Naive thymus-derived CD8-positive, alpha-beta T cell (primary cell): ENCODE measurements around the gene SLC25A21. TPM values are rescaled to one million over a fixed set of nuclear protein-coding genes. Genes with fewer than 3 reads are reported as not detected.
"Not testable (repeated sequence)": the region's sequence is repeated elsewhere in the genome, so short reads cannot be mapped to it uniquely, and the experiment has no call there.

Source experiments
- ATAC-seq, 2 donors: fragments of 150-1000 bp; cut with Tn5 transposase in 1 of 2; sonication (Bioruptor Pico), chemical (Tn5 transposase) in 1 of 2; 1 replicate in 1 of 2; 2 replicates in 1 of 2; pipeline ENCODE4 v1.10.0; 2021; ENCODE audit warnings: mild to moderate bottlenecking in 2 of 2, moderate library complexity in 2 of 2
- POLR2A ChIA-PET: fragments of 350-600 bp; sonication (Branson Sonifier 250); formaldehyde crosslinking; loops from one replicate; lab custom pipeline; 2021; ENCODE audit warnings: antibody characterized with exemption; lab: Charles Lee
- DNase-seq, 10 donors: peaks; one replicate each; pipeline versions ENCODE4 v3.0.0 to v3.0.0-alpha.2; 2020 to 2022
- H3K27ac Mint-ChIP-seq, 10 donors: one replicate each; pipeline ENCODE4 v1.8.0; 2020 to 2022; ENCODE audit warnings: mild to moderate bottlenecking in 10 of 10, mixed read lengths in 10 of 10, moderate library complexity in 4 of 10, inconsistent platforms in 1 of 10
- H3K27me3 Mint-ChIP-seq, 5 donors: one replicate each; pipeline ENCODE4 v1.8.0; 2021 to 2022; ENCODE audit warnings: mixed read lengths in 5 of 5
- H3K36me3 Mint-ChIP-seq, 3 donors: one replicate each; pipeline ENCODE4 v1.8.0; 2020 to 2022; ENCODE audit warnings: mixed read lengths in 3 of 3, mild to moderate bottlenecking in 2 of 3, inconsistent platforms in 1 of 3
- H3K4me1 Mint-ChIP-seq, 4 donors: one replicate each; pipeline ENCODE4 v1.8.0; 2021 to 2022; ENCODE audit warnings: mixed read lengths in 4 of 4
- H3K4me3 Mint-ChIP-seq, 10 donors: one replicate each; pipeline ENCODE4 v1.8.0; 2020 to 2022; ENCODE audit warnings: mild to moderate bottlenecking in 10 of 10, mixed read lengths in 10 of 10, moderate library complexity in 6 of 10, inconsistent platforms in 1 of 10
- H3K9me3 Mint-ChIP-seq, 9 donors: one replicate each; pipeline ENCODE4 v1.8.0; 2020 to 2022; ENCODE audit warnings: mixed read lengths in 9 of 9, mild to moderate bottlenecking in 3 of 9, inconsistent platforms in 1 of 9, moderate library complexity in 1 of 9
- polyA plus RNA-seq, 3 donors: library from polyadenylated mRNA; unstranded; fragments of 300-500 nt; fragmentation: Illumina TruSeq; gene quantifications; one replicate each; pipeline ENCODE4 v1.2.3, GENCODE V29; 2021
- total RNA-seq, 8 experiments: library from RNA in 2 of 8; stranded (reverse) in 2 of 8; gene quantifications; one replicate each; pipeline ENCODE4 v1.2.3 and lab custom pipeline; 2021 to 2026

Gene SLC25A21
- total and polyA plus RNA-seq, 5 experiments from 2014 or later = not detected

DNA sequence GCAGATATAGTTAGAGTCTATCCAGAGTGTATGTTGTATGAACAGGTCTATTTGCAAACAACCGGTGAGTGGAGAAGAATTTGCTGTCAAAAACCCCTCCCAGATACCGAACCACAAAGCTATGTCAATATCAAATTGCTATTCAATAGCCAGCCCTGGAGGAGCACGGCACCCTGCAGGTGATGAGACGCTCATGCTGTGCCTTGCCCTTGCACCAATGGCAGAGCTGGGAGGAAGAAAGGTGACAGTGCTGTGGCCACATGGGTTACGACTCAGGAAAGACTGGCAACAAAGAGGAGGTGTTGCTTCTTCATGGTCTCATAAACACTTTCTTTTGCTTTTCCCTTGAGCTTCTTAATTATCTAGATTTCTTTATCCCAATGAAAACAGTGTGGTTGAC, 455.0 kb downstream of the SLC25A21 start:
- no peaks in the 10 kb centered on the region for H3K9me3 Mint-ChIP-seq
- DNase-seq (no peak), ATAC-seq (no peak)
- no peak overlapping the region for H3K27ac Mint-ChIP-seq
- peaks cover 1 to 13% (median 2%) of the 10 kb centered on the region in 5 donors for H3K27me3 Mint-ChIP-seq
- no peaks in the 10 kb centered on the region for H3K36me3 Mint-ChIP-seq
- H3K4me3 Mint-ChIP-seq = no peak overlapping the region
- POLR2A ChIA-PET = no interaction called here
- no peaks in the 10 kb centered on the region for H3K4me1 Mint-ChIP-seq

DNA sequence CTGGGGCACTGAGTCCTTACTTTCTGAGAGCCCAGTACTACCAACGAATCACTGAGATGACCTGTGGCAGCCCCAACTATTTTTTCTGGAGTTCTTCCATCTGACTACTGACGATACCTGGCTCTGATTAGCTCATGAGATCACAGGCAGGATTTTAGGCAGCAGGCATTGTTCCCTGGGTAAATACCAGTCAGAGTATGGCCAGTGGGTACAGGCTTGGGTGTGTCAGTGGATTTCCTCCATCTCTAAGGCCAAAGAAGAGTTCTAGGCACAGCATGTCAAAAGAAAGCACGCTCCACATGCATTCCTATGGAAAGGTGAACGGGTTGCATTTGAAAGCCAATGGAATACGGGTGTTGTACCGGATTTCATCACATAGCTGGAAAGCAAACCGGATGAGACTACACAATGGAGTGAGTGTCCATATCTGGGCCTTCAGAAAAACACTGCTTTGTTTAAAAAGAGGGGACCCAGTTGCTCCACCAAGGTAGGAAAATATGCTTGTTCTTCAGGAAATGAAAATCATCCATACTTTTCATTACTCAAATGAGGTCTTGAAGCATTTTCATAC, 455.7 kb downstream of the SLC25A21 start:
- Mint-ChIP-seq H3K4me1 (no peaks in the 10 kb centered on the region), H3K9me3 (no peaks in the 10 kb centered on the region), H3K27me3 (peaks cover 0 to 13% (median 2%) of the 10 kb centered on the region in 5 donors), H3K4me3 (no peak overlapping the region), H3K36me3 (no peaks in the 10 kb centered on the region), H3K27ac (no peak overlapping the region)
- ATAC-seq (no peak), DNase-seq (no peak)
- POLR2A ChIA-PET = no interaction called here

- ATAC-seq (no peak), DNase-seq (no peak)
- H3K27ac Mint-ChIP-seq = no peak overlapping the region
- peaks cover 0 to 5% (median 3%) of the 10 kb centered on the region in 5 donors for H3K27me3 Mint-ChIP-seq
- no peak overlapping the region for H3K4me3 Mint-ChIP-seq
- no peaks in the 10 kb centered on the region for H3K4me1 Mint-ChIP-seq
- H3K9me3 Mint-ChIP-seq = no peaks in the 10 kb centered on the region
- H3K36me3 Mint-ChIP-seq = no peaks in the 10 kb centered on the region
- POLR2A ChIA-PET = no interaction called here
Measured at GRCh38 chr14:36713960-36714703, 458.3 kb downstream of the SLC25A21 start.

GRCh38 chr14:36707570-36707969, 464.8 kb downstream of the SLC25A21 start:
- DNase-seq (no peak), ATAC-seq (no peak)
- peaks cover 0 to 3% (median 0%) of the 10 kb centered on the region in 5 donors for H3K27me3 Mint-ChIP-seq
- POLR2A ChIA-PET = no interaction called here
- H3K9me3 Mint-ChIP-seq = peaks cover 0 to 7% (median 3%) of the 10 kb centered on the region in 9 donors
- H3K4me3 Mint-ChIP-seq = no peak overlapping the region
- H3K4me1 Mint-ChIP-seq = no peaks in the 10 kb centered on the region
- no peak overlapping the region for H3K27ac Mint-ChIP-seq
- no peaks in the 10 kb centered on the region for H3K36me3 Mint-ChIP-seq

DNA sequence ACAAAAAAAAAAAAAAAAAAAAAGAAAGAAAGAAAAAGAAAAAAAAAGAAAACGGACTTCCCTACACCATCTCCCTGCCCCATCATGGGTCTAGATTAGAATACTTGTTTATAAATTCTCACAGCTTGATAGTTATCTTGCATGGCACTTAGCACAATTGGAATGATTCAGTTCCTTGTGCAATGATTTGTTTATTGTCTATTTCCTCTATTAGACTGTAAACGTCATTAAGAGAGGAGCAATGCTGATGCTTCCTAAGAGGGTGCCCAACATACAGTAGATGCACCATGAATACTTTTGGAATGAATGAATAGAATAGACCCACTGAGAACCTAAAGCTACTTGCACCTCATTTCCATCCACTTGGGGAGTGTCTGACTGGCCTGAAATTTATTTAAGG, 469.9 kb downstream of the SLC25A21 start:
- Mint-ChIP-seq H3K4me1 (no peaks in the 10 kb centered on the region), H3K4me3 (no peak overlapping the region), H3K9me3 (peaks cover 1 to 15% (median 9%) of the 10 kb centered on the region in 9 donors), H3K27ac (no peak overlapping the region), H3K27me3 (peaks cover 0 to 12% (median 5%) of the 10 kb centered on the region in 5 donors), H3K36me3 (peaks cover 0 to 4% (median 0%) of the 10 kb centered on the region in 3 donors)
- ATAC-seq = no peak
- no peak for DNase-seq
- POLR2A ChIA-PET = no interaction called here

DNA sequence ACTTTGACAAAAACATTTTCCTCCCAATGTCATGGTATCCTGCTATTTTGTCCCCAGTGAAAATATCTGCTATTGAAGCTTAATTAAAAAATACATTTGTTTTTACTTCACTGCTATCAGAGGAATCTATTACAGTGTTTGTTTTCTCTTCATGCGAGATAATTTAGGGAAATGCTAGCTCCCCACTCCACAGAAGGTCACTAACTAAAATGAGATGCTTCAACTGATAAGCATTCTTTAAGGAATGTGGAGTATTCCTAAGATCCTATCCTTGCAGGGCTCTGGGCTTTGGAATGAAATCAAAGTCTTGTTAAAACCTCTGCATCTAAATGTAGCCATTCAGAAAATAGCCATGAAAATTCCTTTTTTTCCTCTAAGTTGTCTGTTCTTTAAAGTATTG, 471.3 kb downstream of the SLC25A21 start:
- Mint-ChIP-seq H3K4me1 (no peaks in the 10 kb centered on the region), H3K36me3 (peaks cover 0 to 4% (median 0%) of the 10 kb centered on the region in 3 donors), H3K27ac (no peak overlapping the region), H3K4me3 (no peak overlapping the region), H3K9me3 (peaks cover 3 to 28% (median 12%) of the 10 kb centered on the region in 9 donors), H3K27me3 (peaks cover 0 to 15% (median 5%) of the 10 kb centered on the region in 5 donors)
- POLR2A ChIA-PET = no interaction called here
- ATAC-seq = no peak
- no peak for DNase-seq

- ATAC-seq = no peak
- Mint-ChIP-seq H3K27ac (no peak overlapping the region), H3K4me3 (no peak overlapping the region), H3K4me1 (no peaks in the 10 kb centered on the region), H3K27me3 (peaks cover 0 to 15% (median 5%) of the 10 kb centered on the region in 5 donors), H3K36me3 (peaks cover 0 to 4% (median 0%) of the 10 kb centered on the region in 3 donors), H3K9me3 (peaks cover 3 to 31% (median 13%) of the 10 kb centered on the region in 9 donors)
- DNase-seq = no peak
- POLR2A ChIA-PET = no interaction called here
Measured at GRCh38 chr14:36700651-36701050, 471.8 kb downstream of the SLC25A21 start.

- Mint-ChIP-seq H3K9me3 (peaks cover 5 to 41% (median 20%) of the 10 kb centered on the region in 9 donors), H3K27me3 (peaks cover 0 to 15% (median 5%) of the 10 kb centered on the region in 5 donors)
- POLR2A ChIA-PET, ATAC-seq, H3K4me3 Mint-ChIP-seq, H3K4me1 Mint-ChIP-seq, H3K36me3 Mint-ChIP-seq, DNase-seq, H3K27ac Mint-ChIP-seq: not testable (repeated sequence)
Measured at GRCh38 chr14:36699420-36699819, 473.0 kb downstream of the SLC25A21 start.

DNA sequence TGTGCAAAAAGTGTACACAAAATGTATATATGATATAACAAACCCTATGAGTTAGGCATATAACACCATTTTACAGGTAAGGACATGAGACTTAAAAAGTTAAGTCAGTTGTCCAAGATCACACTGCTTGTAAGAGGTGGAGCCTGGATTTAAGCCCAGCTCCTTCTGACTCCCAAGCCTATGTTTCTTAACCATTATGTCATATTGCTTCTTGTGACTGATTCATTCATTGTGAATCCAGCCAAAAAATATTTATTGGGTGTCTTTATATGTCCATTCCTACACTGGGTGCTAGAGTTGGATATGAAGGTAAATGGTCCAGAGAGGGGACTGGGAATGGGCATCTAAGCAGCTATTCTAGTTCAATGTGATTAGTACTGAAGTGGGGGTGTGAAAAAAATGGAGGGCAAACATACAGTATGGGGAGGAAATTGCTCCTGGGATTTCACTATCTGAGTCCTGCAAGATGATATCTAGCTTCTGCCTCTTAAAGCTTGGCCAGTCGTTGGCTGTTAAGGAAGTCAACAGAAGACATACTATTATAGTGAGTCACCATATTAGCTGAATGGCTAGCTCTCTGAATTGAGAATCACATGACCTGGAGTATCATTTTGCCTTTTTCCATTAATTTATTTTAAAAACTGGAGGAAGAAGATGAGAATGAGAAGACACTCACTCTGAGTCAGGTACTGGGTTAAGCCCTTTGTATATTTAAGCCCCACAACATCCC, 481.9 kb downstream of the SLC25A21 start:
- Mint-ChIP-seq H3K9me3 (peaks cover 0 to 21% (median 6%) of the 10 kb centered on the region in 9 donors), H3K27me3 (peaks cover 0 to 25% (median 8%) of the 10 kb centered on the region in 5 donors), H3K27ac (no peak overlapping the region), H3K4me1 (no peaks in the 10 kb centered on the region), H3K36me3 (peaks cover 0 to 5% (median 0%) of the 10 kb centered on the region in 3 donors), H3K4me3 (no peak overlapping the region)
- DNase-seq (no peak), ATAC-seq (no peak)
- POLR2A ChIA-PET = no interaction called here

DNA sequence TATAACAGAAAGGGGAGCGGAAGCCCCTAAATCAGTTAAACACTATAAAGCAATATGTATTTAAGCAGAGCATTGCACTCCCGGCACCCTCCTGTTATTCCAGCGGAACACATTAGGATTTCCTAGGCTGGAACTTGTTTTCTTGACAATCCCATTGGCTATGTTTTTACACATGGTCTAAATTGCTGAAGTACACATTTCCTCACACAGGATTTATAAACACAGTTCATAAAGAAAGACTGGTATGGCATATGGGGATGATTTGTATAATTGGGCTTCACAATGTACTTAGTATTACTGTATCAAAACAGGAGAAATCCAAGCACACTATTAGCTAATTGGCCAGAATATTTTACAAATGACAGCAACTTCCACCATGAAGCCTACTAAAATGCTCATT, 487.5 kb downstream of the SLC25A21 start:
- ATAC-seq (no peak), DNase-seq (no peak)
- POLR2A ChIA-PET = no interaction called here
- Mint-ChIP-seq H3K36me3 (no peaks in the 10 kb centered on the region), H3K9me3 (peaks cover 0 to 13% (median 0%) of the 10 kb centered on the region in 9 donors), H3K4me3 (no peak overlapping the region), H3K27me3 (peaks cover 2 to 24% (median 10%) of the 10 kb centered on the region in 5 donors), H3K27ac (no peak overlapping the region), H3K4me1 (no peaks in the 10 kb centered on the region)

DNA sequence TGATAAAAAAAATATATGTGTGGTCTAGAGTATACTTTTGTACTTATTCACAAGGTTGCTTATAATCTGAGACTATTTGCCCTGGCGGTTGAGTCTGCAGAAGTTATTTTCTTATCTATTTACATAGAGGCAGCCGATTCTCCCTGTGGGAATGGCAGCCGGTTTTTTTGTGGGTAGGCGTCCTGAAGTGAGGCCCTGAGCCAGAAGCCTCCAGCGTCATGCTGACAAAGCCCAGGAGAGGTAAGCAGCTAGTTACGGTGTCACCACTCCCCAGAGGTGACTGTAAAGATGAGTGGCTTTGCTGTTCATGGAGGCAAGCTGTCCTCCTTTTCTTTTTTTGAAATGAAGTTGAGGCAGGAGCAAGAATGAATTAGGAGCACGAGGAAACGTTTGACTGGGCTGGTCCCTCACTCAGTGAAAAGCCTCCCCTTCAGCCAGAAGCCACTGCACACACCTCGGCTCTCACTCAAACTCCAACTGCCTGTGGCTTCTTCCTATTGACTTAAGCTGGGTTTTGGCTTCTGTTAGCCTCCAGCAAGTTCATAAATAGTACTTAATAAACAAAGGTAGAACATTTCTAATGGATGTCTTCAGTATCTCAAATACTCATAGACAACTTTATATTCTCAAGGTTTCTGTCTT, 489.2 kb downstream of the SLC25A21 start:
- DNase-seq (no peak), ATAC-seq (no peak)
- Mint-ChIP-seq H3K36me3 (no peaks in the 10 kb centered on the region), H3K4me3 (no peak overlapping the region), H3K4me1 (no peaks in the 10 kb centered on the region), H3K27ac (no peak overlapping the region), H3K27me3 (peaks cover 2 to 20% (median 8%) of the 10 kb centered on the region in 5 donors), H3K9me3 (peaks cover 0 to 8% (median 0%) of the 10 kb centered on the region in 9 donors)
- POLR2A ChIA-PET = no interaction called here

- POLR2A ChIA-PET = no interaction called here
- Mint-ChIP-seq H3K27me3 (peaks cover 7 to 18% (median 9%) of the 10 kb centered on the region in 5 donors), H3K27ac (no peak overlapping the region), H3K4me3 (no peak overlapping the region), H3K4me1 (no peaks in the 10 kb centered on the region), H3K36me3 (no peaks in the 10 kb centered on the region), H3K9me3 (peaks cover 0 to 2% (median 0%) of the 10 kb centered on the region in 9 donors)
- ATAC-seq (no peak), DNase-seq (no peak)
Measured at GRCh38 chr14:36682338-36682737, 490.1 kb downstream of the SLC25A21 start.
